Ramos (cell line): Measurements from ENCODE around the gene GTPBP3.
"Not testable (repeated sequence)": the region's sequence is repeated elsewhere in the genome, so short reads cannot be mapped to it uniquely, and the experiment has no call there.

Experiments used
- in situ Hi-C: fragments of 300-500 bp; cut with MboI; formaldehyde crosslinking; loops from one replicate; pipeline ENCODE4 v1.14.3; 2022; ENCODE audit warnings: low sequenced_read_pairs; ENCODE audit not compliant: unreplicated experiment

The GTPBP3 gene

DNA sequence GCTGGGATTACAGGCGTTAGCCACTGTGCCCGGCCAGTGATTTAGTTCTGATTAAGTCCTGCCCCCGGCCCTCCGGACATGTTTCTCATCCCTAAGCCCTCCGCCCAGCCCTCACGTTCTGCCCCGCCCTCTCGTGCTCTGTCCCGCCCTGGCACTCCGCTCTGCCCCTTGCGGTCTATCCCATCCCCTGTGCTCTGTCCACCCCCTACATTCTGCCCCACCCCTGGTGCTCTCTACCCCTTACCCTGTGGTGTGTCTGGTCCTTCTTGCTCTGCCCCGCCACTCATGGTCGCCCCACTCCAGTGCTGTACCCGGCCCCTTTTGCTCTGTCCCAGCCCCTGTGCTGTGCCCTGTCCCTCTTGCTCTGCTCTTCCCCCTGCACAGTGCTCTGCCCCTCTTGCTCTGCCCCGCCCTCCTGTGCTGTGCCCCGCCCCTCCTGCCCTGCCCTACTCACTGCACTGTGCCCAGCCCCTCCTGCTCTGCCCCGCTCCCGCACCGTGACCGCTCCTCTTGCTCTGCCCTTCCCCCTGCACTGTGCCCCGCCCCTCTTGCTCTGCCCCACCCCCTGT lies 3.0 kb downstream of the GTPBP3 start:
- in situ Hi-C loops = no loop called here

DNA sequence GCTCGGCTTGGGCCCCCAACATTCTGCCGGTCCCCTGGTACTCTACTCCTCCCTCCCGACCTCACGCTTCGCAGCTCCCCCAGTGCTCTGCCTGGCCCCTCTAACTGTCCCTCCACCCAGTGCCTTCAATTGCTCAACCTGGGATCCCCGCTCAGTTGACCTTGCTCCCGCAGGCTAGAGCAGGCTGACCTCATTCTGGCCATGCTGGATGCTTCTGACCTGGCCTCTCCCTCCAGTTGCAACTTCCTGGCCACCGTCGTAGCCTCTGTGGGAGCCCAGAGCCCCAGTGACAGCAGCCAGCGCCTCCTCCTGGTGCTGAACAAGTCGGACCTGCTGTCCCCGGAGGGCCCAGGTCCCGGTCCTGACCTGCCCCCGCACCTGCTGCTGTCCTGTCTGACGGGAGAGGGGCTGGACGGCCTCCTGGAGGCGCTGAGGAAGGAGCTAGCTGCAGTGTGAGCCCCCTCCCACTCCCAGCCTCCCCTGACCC lies 3.6 kb downstream of the GTPBP3 start:
- in situ Hi-C loops = no loop called here

DNA sequence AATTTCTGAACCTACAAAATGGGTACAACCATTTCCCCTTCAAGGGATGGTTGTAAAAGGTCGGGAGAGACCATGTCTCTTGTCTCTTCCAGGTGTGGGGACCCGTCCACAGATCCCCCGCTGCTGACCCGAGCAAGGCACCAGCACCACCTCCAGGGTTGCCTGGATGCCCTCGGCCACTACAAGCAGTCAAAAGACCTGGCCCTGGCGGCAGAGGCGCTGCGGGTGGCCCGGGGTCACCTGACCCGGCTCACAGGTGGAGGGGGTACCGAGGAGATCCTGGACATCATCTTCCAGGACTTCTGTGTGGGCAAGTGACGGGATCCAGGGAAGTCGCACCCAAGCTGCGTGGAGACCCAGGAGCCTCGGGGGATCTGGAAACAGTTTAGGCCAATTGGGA lies 4.0 kb downstream of the GTPBP3 start:
- in situ Hi-C loops = no loop called here

DNA sequence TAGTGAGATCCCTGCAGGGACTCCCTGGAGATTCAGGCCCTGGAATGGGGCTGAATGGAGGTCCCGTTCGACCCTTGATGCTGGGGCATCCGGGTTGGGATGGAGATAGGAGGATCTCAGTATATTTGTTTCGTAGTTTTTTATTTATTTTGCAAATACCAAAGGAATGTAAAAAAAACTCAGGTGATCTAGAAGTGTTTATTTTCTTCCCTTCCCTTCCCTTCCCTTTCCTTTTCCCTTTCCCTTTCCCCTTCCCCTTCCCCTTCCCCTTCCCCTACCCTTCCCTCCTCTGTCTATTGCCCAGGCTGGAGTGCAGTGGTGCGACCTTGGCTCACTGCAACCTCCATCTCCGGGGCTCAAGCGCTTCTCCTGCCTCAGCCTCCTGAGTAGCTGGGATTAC lies 4.5 kb downstream of the GTPBP3 start:
- in situ Hi-C loops = no loop called here

DNA sequence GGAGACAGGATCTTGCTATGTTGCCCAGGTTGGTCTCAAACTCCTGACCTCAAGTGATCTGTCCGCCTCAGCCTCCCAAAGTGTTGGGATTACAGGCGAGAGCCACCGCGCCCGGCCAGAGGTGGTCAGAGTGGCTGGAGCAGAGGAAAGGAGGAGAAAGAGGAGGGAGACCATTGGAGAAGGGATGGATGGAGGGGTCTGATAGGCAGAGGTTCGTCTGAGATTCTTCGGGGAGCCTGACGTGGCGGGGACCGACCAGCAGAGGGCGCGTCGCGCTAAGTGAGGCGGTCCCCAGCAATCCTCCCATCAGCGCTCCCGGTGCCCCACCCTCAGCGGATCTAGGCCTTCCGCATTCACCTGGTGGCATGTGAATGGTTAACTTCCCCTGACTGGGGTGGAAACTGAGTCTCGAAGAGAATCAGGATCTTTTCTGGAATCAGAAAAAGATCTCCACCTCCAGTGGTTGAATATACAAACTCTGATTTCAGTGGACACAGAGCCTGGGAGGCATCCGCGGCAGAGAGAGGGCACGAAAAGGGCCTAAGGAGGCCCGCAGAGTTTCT lies 8.8 kb downstream of the GTPBP3 start:
- in situ Hi-C loops = loop anchor here (5.0 kb wide), 1 partner anchor 41 kb away; no protein-coding TSS in a partner anchor

DNA sequence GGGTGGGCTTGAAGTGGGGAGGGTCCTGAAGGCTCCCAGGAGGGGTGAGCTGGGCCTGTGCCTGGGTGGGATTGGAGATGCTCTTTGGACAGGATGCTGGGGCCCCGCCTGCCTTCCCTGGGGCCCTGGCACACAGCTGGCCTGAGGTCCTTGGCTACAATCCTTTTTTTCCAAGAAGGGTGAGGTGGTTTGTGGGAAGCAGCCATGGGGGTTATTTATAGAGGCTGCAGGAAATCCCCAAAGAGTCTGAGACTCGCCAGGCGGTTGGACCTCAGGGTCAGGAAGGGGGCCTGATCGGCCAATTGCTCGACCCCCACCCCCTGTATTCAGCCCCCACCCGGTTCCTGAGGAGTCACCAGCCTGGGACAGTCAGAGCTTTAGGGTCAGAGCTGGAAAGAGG lies 10.0 kb downstream of the GTPBP3 start:
- in situ Hi-C loops = loop anchor here (5.0 kb wide), 1 partner anchor 40 kb away; no protein-coding TSS in a partner anchor

DNA sequence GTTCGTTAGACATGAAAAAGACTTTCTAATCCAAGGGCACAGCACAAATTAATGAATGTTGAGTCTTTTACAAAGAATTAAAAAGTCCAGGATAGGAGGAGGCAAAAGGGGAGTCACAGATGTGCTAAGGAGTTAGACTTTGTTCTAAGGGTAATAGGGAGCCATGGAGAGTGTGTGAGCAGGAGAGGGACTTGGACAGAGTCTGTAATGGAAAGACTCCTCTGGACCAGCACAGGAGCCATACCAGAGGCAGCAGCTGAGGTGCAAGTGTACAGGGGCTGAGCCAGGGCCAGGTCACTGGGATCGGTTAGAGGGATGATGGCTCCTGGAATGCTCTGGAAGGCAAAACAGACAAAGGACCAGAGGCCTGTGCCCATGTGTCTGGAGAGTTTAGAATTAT lies 10.5 kb downstream of the GTPBP3 start:
- in situ Hi-C loops = loop anchor here (5.0 kb wide), 1 partner anchor 39 kb away; no protein-coding TSS in a partner anchor

DNA sequence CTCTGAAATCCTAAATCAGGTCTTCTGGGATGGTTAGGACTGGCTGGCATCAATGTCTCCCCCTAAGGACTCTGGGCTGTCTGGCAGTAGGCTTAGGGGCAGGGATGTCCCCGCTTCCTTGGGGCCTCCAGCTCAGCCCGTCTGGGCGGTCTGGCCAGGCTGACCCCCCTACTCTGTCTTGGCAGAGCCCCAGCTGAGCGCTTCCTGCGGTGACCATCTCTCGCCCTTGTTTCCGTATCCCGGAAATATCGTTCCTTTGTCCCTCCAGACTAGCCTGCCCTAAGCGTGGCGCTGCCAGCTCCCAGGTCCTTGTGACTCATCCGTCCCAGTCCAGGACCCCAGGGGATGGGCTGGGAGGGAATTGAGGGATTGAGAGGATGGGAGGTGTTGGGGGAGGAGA lies 11.3 kb downstream of the GTPBP3 start:
- in situ Hi-C loops = loop anchor here (5.0 kb wide), 1 partner anchor 39 kb away; no protein-coding TSS in a partner anchor

DNA sequence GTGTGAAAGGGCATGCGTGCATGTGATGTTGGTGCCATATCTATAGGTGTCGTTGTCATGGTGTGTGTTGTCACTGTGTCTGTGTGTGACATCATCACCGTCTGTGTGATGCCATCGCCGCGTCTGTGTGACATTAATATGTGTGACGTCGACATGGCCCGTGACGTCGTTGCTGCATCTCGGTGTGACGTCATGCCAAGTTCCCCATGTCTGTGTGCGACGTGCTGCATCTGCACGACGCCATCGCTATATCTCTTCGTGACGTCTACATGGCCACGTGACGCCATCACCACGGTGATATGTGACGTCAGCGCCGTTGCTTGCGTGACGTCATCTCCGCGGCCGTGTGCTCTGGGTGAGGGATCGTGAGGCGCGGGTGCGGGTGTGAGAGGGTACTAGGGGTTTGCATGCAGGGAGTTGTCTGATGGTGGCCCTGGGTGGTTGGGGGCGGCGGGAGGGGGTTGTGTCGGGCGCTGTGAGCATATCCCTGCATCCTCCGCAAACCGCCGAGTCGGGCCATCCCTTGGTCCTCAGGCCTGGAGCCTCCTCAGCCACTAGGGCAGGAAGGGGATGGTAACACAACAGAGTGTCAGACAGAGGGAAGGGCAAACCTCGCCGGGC lies 14.6 kb downstream of the GTPBP3 start:
- in situ Hi-C loops = no loop called here

DNA sequence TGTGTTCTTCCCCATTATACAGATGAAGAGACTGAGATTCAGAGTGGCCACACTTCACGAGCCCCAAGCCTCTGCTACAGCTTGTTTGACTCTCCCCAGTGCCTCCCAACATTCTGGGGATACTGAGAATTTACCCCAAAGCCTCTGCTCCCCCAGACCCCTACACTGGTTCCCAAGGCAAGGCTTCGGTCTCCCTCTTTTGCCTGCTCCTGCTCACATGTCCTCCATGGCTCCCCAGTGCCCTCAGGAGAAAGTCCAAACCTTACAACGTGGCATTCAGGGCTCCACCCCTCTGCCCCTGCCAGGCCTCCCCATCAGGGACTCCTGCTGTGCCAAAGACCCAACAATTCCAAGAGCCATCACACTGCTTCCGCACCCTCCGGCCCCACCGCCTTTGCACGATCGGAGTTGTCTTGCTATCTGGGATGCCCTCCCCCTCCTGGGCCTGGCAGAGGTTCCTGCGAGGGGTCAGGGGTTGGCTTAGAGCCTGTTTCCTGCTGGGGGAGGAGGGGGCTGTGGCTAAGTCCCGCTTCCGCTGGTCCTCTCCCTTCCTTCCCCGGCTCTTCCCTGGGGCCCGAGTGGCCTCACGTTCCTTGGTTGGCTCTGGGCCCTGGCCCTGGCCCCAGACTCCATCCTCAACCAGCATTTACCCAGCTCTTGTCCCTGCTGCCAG lies 15.4 kb downstream of the GTPBP3 start:
- in situ Hi-C loops = no loop called here

DNA sequence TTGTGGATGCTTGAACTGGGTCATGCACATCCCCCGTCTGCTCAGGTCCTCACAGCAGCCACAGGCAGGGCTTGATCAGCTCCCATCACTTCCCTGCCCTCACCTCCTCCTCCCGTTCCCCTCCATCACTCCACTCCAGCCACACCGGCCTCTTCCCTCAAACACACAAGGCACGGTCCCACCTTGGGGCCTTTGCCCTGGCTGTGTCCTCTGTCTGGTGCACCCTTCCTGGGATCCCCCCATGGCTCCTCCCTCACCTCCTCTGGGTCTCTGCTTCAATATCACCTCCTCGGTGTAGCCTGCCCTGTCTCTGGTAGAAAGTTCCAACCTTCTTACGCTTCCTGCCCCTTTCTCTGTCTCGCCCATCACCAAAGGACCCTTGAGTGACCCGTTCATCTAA lies 16.0 kb downstream of the GTPBP3 start:
- in situ Hi-C loops = no loop called here

DNA sequence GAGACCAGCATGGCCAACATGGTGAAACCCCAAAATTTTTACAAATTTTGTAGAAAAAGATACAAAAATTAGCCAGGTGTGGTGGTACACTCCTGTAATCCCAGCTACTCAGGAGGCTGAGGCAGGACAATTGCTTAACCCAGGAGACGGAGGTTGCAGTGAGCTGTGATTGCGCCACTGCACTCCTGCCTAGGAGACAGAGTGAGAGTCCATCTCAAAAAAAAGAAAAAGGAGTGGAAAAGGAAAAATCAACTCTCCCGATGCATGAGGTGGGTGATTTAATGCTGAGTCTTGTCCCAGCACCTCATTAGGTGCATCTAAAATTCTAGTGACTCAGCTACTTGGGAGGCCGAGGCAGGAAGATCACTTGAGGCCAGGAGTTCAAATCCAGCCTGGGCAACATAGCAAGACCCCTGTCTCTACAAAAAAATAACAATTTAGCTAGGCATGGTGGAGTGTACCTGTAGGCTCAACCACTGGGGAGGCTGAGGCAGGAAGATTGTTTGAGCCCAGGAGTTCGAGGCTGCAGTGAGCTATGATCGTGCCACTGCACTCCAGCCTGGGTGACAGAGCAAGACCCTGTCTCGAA lies 19.8 kb downstream of the GTPBP3 start:
- in situ Hi-C loops = no loop called here

DNA sequence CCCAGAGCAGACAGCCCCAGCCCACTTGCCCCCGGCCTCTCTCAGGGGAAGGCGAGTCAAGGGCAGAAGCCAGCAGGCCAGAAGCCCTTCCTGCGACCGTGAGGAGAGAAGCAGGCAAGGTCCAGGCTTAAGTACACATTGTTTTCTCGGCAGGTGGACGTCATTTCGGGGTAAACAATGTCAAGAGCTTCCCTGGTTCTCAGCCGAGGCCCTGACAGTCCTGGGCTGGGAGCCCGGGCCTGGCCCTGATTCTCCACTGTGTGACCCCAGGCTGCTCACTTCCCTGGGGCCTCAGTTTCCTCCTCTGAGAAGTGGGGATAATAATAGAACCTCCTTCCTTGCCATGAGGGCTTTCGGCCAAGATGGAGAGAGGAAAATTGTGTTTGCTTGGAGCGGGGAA lies 20.4 kb downstream of the GTPBP3 start:
- in situ Hi-C loops = no loop called here

DNA sequence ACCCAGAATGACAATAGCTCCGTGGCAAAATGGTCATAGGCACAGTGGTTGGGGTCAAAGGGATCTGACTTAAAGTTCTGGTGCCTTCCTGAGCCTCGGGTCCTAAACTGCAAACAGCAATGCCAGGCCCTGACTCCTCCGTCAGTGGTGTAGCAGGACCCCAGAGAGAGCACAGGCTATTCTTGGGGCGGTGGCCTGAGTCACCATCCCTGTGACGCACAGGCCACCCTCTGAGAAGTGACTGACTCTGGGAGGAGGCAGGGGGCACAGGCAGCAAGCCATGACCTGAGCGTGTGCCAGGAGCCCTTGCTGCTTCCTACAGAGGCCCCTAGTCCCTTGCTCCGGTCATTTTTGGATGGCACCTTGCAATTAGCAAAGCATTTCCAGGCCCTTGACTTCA lies 21.0 kb downstream of the GTPBP3 start:
- in situ Hi-C loops = no loop called here

DNA sequence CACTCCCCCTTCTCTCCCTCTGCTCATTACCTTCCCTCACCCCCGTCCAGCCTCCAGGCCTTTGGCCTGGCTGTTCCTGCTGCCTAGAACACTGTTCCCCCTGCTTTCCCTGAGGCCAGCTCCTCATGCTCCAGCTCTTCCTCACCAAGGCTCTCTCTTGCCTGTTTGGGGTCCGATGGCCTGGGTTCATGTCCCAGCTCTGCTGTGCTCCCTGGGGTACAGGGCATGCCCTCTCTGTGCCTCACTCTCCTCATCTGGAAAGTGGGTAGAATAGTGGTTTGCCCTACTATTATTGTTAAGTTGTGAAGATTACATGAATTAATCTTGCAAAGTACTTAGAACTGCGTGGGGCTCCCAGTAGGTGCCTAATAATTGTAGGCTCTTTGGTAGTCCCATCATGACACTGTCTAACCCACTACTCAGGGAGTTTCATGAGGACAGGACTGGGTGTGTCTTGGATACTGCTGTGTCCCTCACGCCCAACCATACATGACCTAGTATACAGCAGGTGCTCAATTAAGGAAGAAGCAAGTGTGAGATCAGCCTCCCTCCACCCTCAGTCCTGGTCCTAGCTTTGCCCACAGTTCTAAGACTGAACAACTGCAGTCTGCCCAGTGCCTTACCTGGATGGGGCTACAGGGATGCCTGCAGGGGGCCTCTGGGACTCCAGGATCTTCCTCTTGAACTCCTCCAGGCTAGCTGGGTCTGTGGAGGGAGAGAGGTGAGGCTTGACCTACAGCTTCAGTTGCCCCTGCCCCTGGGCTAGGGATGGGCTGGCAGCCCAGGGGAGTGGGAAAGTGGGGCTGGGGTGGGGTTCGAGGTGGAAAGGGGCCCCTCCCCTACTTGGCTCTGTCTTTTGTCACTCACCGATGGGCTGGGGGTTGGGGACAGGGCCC lies 22.8 kb downstream of the GTPBP3 start:
- in situ Hi-C loops = no loop called here

DNA sequence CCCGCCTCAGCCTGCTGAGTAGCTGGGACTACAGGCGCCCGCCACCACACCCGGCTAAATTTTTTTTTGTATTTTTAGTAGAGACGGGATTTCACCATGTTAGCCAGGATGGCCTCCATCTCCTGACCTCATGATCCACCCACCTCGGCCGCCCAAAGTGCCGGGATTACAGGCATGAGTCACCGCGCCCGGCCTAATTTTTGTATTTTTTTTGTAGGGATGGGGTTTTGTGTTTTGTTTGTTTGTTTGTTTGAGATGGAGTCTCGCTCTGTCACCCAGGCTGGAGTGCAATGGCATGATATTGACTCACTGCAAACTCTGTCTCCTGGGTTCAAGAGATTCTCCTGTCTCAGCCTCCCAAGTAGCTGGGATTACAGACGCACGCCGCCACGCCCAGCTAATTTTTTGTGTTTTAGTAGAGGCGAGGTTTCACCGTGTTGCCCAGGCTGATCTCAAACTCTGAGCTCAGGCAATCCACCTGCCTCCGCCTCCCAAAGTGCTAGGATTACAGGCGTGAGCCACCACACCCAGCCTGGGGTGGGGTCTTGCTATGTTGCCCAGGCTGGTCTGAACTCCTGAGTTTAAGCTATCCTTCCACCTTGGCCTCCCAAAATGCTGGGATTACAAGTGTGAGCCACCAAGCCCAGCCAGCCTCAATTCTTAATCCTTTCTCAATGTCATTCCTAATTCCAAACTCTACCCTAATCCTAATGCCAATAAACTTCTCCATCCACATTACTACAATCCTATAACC lies 26.7 kb downstream of the GTPBP3 start:
- in situ Hi-C loops = not testable (repeated sequence)

DNA sequence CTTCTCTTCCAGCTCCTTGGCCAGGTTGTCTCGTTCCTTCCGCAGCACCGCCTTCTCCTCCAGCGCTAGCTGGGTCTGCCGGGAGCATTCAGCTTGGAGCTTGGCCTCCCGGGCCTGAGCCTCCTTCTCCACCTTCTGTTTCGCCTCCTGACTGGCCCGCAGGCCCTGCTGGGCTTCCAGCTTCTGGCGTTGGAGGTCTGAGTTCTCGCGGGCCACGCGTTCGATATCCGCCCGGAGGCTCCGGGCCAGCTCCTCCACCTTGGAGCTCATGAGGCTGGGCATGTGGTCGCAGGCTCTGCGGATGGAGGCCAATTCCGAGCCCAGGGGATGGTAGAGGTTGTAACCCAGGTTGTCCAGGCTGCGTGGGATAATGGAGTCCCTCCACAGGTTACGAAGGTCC lies 28.0 kb downstream of the GTPBP3 start:
- in situ Hi-C loops = no loop called here

DNA sequence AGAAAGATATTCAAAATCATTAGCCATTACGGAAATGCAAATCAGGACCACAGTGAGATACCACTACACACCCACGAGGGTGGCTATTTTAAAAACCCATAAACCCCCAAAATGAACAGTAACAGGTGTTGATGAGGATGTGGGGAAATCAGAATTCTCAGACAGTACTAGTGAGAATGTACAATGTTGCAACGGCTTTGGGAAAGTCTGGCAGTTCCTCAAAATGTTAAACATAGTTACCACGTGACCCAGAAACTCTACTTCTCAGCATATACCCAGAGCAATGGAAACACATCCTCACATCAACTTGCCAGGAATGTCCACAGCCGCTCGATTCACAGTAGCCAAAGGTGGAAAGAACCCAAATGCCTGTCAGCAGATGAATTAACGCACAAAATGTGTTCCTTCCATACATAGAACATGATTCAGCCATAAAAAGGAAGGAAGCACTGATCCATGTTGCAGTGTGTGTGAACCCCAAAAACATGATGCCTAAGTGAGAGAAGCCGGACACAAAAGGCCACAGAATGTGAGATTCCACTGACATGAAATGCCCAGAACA lies 32.8 kb downstream of the GTPBP3 start:
- in situ Hi-C loops = no loop called here
